Vagina (tissue), 2 donors: ENCODE measurements around the gene SHC4. TPM values are rescaled to one million over a fixed set of nuclear protein-coding genes. Genes with fewer than 3 reads are reported as not detected.

ENCODE experiments used
- DNase-seq, 2 donors: peaks; one replicate each; pipeline ENCODE4 v3.0.0-alpha.2; 2017; ENCODE audit errors: extremely low spot score in 2 of 2
- H3K27ac ChIP-seq: fragments of 200-600 bp; sonication (generic); one replicate; pipeline ENCODE4 v1.5.1; 2019
- H3K27me3 ChIP-seq: fragments of 200-600 bp; sonication (generic); one replicate; pipeline ENCODE4 v1.5.1; 2019
- H3K36me3 ChIP-seq, 2 donors: fragments of 200-600 bp; sonication (generic); one replicate each; pipeline ENCODE4 v1.5.1; 2017 to 2019
- H3K4me1 ChIP-seq: fragments of 200-600 bp; sonication (generic); one replicate; pipeline ENCODE4 v1.5.1; 2019
- H3K4me3 ChIP-seq, 2 donors: fragments of 200-600 bp; sonication (generic); 1 replicate in 1 of 2; 2 replicates in 1 of 2; pipeline ENCODE4 v1.5.1; 2016 to 2019
- H3K9me3 ChIP-seq: fragments of 200-600 bp; sonication (generic); one replicate; pipeline ENCODE4 v1.5.1; 2019
- POLR2A ChIP-seq, 2 donors: fragments of 450-650 bp; IDR thresholded peaks; one replicate each; pipeline ENCODE4 v1.6.1; 2017; ENCODE audit warnings: antibody characterized with exemption in 2 of 2, mild to moderate bottlenecking in 2 of 2, moderate library complexity in 2 of 2
- POLR2AphosphoS5 ChIP-seq, 2 donors: sonication (generic); formaldehyde crosslinking; IDR thresholded peaks; one replicate each; pipeline ENCODE4 v1.9.0; 2017; ENCODE audit warnings: antibody characterized with exemption in 2 of 2, mild to moderate bottlenecking in 2 of 2, low read depth in 1 of 2; ENCODE audit not compliant: insufficient read depth in 1 of 2
- intact Hi-C: fragments of 100-400 bp; cut with DNase I; formaldehyde crosslinking; loops from one replicate; pipeline ENCODE4 v1.15.1; 2023
- total RNA-seq: library from RNA; depleted of rRNA; stranded (reverse); fragments of >200 nt; gene quantifications from one replicate; pipeline ENCODE4 v1.2.3, GENCODE V29; 2016
- TF ChIP-seq, protein P1 (sequence below), 3 experiments: fragments of 450-650 bp in 2 of 3; fragments of 200-600 bp in 1 of 3; sonication (generic) in 1 of 3; IDR thresholded peaks; one replicate each; pipeline ENCODE4 v1.5.1; 2017 to 2019; ENCODE audit warnings: antibody characterized with exemption in 3 of 3, mild to moderate bottlenecking in 2 of 3, moderate library complexity in 2 of 3

Gene SHC4
- total RNA-seq, 1 donor from 2014 or later: 0.25 TPM

DNA sequence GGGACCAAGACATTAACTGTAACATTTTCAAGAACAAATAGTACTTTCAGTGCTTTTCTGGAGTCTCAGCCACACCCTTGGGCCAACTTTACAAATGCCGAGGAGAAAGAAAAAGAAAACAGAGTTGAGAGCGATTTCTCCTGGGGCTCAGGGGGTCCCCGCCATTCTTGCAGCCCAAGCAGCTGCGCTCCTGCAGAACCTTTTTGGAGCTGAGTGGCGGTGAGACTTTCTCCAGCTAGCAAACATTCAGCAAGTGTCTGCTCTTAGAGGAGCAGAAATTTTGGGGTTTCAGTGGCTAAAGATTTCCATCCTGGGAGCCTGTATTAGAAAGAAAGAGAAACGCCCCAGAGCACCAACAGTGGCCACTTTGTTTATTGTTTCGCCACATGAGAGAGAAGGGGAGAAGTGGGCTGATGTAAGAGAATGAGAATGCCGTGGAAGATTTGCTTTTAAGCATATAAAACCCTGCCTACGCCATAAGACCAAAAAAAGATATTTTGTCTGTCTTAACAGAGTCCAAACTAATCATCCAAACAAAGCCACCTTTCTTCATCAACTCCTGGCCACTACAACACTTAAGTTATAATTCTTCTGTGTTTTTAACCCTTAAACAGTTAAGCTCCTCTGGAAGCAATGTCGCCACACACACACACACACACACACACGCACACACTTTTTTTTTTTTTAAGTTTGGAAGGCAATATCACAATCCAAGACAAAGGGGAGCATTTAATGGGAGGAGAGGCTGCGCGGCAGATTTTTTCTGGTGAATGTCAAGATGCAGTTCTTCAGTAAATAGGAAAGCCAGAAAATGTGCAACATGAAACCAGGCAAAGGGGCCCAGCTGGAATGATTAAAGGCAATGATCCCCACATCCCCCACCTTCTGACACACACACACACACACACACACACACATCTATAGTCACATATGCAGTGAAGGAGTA lies 66.6 kb downstream of the SHC4 start:
- Histone ChIP-seq H3K27ac (peak overlapping the region; percentile 54), H3K4me1 (peaks cover 13% of the 10 kb centered on the region), H3K9me3 (no peaks in the 10 kb centered on the region), H3K36me3 (no peaks in the 10 kb centered on the region), H3K4me3 (peak overlapping the region; percentile 16 to 27), H3K27me3 (no peaks in the 10 kb centered on the region)
- no peak for DNase-seq
- no peak for TF ChIP-seq POLR2AphosphoS5 (IDR thresholded peaks at IDR 0.05; ENCODE audit: insufficient read depth in 1 of 2, low read depth in 1 of 2)
- TF ChIP-seq POLR2A (IDR thresholded peaks at IDR 0.05): no peak
- TF ChIP-seq, protein P1, sequence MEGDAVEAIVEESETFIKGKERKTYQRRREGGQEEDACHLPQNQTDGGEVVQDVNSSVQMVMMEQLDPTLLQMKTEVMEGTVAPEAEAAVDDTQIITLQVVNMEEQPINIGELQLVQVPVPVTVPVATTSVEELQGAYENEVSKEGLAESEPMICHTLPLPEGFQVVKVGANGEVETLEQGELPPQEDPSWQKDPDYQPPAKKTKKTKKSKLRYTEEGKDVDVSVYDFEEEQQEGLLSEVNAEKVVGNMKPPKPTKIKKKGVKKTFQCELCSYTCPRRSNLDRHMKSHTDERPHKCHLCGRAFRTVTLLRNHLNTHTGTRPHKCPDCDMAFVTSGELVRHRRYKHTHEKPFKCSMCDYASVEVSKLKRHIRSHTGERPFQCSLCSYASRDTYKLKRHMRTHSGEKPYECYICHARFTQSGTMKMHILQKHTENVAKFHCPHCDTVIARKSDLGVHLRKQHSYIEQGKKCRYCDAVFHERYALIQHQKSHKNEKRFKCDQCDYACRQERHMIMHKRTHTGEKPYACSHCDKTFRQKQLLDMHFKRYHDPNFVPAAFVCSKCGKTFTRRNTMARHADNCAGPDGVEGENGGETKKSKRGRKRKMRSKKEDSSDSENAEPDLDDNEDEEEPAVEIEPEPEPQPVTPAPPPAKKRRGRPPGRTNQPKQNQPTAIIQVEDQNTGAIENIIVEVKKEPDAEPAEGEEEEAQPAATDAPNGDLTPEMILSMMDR (IDR thresholded peaks at IDR 0.05): no peak
- intact Hi-C loops: no loop called here

DNA sequence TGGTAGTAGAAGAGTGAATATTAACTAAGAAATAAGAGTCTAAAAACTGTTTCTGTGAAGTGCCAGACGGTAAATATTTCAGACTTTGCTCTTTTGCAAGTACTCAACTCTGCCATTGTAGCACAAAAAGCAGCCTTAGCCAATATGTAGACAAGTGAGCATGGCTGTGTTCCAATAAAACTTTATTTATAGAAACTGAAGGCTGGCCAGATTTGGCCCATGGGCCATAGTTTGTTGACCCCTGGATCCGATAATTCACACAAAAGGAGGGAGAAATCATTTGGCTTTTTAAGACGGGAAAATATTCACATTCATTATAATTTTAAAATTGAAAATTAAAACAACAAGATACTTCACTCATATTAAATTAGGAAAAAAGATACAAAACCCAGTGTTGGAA lies 70.4 kb downstream of the SHC4 start:
- H3K27me3 ChIP-seq: no peaks in the 10 kb centered on the region
- no peak overlapping the region for H3K4me3 ChIP-seq
- peaks cover 10% of the 10 kb centered on the region for H3K4me1 ChIP-seq
- no peak for DNase-seq
- no peaks in the 10 kb centered on the region for H3K36me3 ChIP-seq
- intact Hi-C loops: no loop called here
- no peaks in the 10 kb centered on the region for H3K9me3 ChIP-seq
- no peak overlapping the region for H3K27ac ChIP-seq
- TF ChIP-seq, protein P1 (IDR thresholded peaks at IDR 0.05): no peak
- no peak for TF ChIP-seq POLR2AphosphoS5 (IDR thresholded peaks at IDR 0.05; ENCODE audit: insufficient read depth in 1 of 2, low read depth in 1 of 2)
- TF ChIP-seq POLR2A (IDR thresholded peaks at IDR 0.05): no peak

DNA sequence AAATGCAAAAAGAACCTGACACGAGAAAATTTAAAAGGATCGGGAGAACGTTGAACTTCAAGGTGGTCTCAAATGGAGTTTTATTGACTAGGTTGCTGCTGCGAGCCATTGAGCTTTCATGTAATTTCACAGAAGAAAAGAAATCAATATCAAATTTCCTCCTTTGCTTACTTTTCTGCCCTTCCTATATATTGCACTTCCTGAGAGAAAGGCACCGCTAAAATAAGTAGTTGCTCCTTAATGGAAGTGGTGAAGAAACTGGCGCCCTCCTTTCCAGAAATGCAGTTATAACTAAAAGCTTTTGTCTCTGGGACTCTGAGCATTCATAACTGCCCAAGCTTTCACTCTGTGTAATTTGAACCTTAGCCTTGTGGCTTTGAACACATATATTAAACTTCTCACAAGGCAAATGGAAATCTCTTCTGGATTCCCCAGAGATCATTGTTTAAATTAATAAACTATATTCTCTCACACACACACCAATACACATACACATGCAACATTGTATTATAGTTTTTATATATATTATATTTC lies 72.4 kb downstream of the SHC4 start:
- no peak for DNase-seq
- no peaks in the 10 kb centered on the region for H3K9me3 ChIP-seq
- no peaks in the 10 kb centered on the region for H3K27me3 ChIP-seq
- H3K27ac ChIP-seq: no peak overlapping the region
- no peaks in the 10 kb centered on the region for H3K36me3 ChIP-seq
- TF ChIP-seq POLR2A (IDR thresholded peaks at IDR 0.05) (no peak), POLR2AphosphoS5 (IDR thresholded peaks at IDR 0.05; ENCODE audit: insufficient read depth in 1 of 2, low read depth in 1 of 2) (no peak)
- TF ChIP-seq, protein P1 (IDR thresholded peaks at IDR 0.05): no peak
- intact Hi-C loops: no loop called here
- no peaks in the 10 kb centered on the region for H3K4me1 ChIP-seq
- no peak overlapping the region for H3K4me3 ChIP-seq

DNA sequence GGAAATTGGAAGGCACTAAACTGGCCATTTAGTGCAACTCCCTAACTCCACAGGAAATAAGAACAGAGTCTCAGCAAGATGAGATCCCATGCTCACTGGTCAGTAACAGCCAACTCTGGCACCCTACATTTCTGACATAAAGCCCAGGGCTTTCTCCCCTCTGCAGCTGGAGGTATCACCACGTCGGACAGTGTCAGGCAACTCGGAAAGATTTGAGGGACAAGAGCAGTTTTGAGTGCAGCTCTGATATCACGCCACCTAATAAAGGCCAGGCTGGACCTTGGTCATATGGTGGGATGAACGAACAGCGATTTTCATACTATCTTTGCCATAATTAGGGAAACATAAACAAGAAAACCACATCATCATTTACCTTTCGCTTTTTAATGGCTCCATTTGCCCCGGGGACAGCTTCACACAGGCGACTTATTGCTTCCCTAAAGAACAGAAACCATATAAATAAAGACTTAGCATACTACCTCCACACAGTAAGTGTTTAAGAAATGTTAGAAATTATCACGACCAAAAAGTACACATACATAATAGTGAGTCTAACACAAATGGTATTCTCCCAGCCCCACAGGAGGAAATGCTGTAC lies 73.2 kb downstream of the SHC4 start:
- H3K4me1 ChIP-seq: no peaks in the 10 kb centered on the region
- H3K4me3 ChIP-seq: no peak overlapping the region
- H3K27ac ChIP-seq: no peak overlapping the region
- no peak for DNase-seq
- no peaks in the 10 kb centered on the region for H3K9me3 ChIP-seq
- TF ChIP-seq POLR2AphosphoS5 (IDR thresholded peaks at IDR 0.05; ENCODE audit: insufficient read depth in 1 of 2, low read depth in 1 of 2): no peak
- TF ChIP-seq POLR2A (IDR thresholded peaks at IDR 0.05): no peak
- TF ChIP-seq, protein P1 (IDR thresholded peaks at IDR 0.05): no peak
- H3K27me3 ChIP-seq: no peaks in the 10 kb centered on the region
- intact Hi-C loops: no loop called here
- H3K36me3 ChIP-seq: no peaks in the 10 kb centered on the region
